Tibial artery (tissue), 4 donors: ENCODE measurements around the gene VPS35L.

ENCODE experiments used
- DNase-seq, 2 donors: peaks; one replicate each; pipeline ENCODE4 v3.0.0-alpha.2; 2019
- H3K27ac ChIP-seq, 2 donors: fragments of 200-600 bp; sonication (generic) in 1 of 2; 1 replicate in 1 of 2; 2 replicates in 1 of 2; pipeline ENCODE4 v1.5.1; 2018 to 2019; ENCODE audit warnings: mild to moderate bottlenecking in 1 of 2
- H3K27me3 ChIP-seq, 2 donors: fragments of 200-600 bp; sonication (generic) in 1 of 2; one replicate each; pipeline versions ENCODE4 v1.5.1 to v1.6.0; 2016 to 2019
- H3K36me3 ChIP-seq, 3 donors: fragments of 200-600 bp; sonication (generic) in 2 of 3; one replicate each; pipeline ENCODE4 v1.5.1; 2016 to 2019; ENCODE audit warnings: mild to moderate bottlenecking in 2 of 3
- H3K4me1 ChIP-seq, 4 donors: fragments of 200-600 bp; sonication (generic) in 2 of 4; 1 replicate in 3 of 4; 2 replicates in 1 of 4; pipeline ENCODE4 v1.5.1; 2016 to 2019
- H3K4me3 ChIP-seq, 2 donors: fragments of 200-600 bp; sonication (generic) in 1 of 2; 1 replicate in 1 of 2; 2 replicates in 1 of 2; pipeline ENCODE4 v1.5.1; 2018 to 2019; ENCODE audit warnings: mild to moderate bottlenecking in 2 of 2
- H3K9me3 ChIP-seq, 3 donors: fragments of 200-600 bp; sonication (generic) in 1 of 3; one replicate each; pipeline ENCODE4 v1.5.1; 2016 to 2019
- intact Hi-C: fragments of 100-400 bp; cut with DNase I; formaldehyde crosslinking; loops from one replicate; pipeline ENCODE4 v1.15.0; 2023; ENCODE audit warnings: low total_unique reads
- TF ChIP-seq, protein P1 (sequence below), 2 experiments: fragments of 200-600 bp in 1 of 2; fragments of 450-650 bp in 1 of 2; IDR thresholded peaks; one replicate each; pipeline ENCODE4 v1.5.1; 2017 to 2019; ENCODE audit warnings: antibody characterized with exemption in 2 of 2, mild to moderate bottlenecking in 1 of 2, moderate library complexity in 1 of 2

VPS35L gene

DNA sequence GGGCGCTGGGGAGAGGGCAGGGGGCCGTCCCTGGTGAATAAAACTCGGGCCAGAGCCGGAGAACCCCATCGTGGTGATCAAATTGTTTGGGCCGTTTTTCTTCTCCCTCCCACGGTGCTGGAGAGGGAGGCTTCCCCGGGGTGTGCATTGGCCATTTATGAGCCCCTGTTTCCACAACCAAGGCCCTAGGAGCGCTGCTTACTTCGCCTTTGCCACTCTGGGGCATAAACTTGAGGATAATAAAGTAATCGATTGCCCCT is 31.2 kb upstream of the VPS35L start:
- Histone ChIP-seq H3K27ac (peak overlapping the region; percentile 74), H3K4me3 (peak overlapping the region; percentile 91 to 96), H3K27me3 (no peaks in the 10 kb centered on the region), H3K36me3 (peaks cover 10 to 14% (median 11%) of the 10 kb centered on the region in 3 donors), H3K4me1 (peaks cover 0 to 40% (median 26%) of the 10 kb centered on the region in 4 donors), H3K9me3 (no peaks in the 10 kb centered on the region)
- intact Hi-C loops: no loop called here
- no peak for DNase-seq
- TF ChIP-seq, protein P1, sequence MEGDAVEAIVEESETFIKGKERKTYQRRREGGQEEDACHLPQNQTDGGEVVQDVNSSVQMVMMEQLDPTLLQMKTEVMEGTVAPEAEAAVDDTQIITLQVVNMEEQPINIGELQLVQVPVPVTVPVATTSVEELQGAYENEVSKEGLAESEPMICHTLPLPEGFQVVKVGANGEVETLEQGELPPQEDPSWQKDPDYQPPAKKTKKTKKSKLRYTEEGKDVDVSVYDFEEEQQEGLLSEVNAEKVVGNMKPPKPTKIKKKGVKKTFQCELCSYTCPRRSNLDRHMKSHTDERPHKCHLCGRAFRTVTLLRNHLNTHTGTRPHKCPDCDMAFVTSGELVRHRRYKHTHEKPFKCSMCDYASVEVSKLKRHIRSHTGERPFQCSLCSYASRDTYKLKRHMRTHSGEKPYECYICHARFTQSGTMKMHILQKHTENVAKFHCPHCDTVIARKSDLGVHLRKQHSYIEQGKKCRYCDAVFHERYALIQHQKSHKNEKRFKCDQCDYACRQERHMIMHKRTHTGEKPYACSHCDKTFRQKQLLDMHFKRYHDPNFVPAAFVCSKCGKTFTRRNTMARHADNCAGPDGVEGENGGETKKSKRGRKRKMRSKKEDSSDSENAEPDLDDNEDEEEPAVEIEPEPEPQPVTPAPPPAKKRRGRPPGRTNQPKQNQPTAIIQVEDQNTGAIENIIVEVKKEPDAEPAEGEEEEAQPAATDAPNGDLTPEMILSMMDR (IDR thresholded peaks at IDR 0.05): no peak

DNA sequence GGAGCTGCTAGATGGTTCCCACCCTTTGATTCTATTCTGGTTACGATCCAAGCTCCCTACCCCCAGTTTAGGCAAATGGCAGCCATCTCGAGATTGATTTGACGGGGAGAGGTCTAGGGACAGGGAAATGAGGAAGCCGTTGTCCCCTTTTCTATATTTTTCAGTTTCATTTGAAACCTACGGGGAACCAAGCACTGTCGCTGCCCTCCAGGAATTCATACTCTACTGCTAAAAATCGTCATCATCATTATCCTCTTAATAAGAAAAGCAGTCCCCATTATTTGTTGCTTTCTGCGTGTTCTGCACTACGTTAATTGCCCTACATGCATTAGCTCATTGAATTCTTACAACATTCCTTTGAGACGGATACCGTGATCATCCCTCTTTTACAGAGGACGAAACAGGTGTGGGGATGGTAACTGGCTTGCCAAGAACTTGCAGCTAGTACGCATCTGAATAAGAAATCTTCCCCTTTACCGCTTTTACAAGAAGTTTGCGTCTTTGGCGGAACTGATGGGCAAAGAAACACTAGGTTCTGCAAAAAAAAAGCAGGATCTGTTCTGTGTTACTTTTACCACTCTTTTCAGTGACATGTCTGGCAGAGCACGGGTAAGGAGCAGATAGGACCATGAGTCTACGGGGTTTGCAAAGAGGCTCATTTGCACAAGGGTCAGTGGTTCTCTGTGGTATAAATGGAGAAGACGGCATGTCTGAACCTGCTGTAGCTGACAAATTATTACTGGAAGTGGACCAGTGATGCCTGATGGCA is 30.7 kb upstream of the VPS35L start:
- no peak for DNase-seq
- no peaks in the 10 kb centered on the region for H3K9me3 ChIP-seq
- H3K4me1 ChIP-seq: peaks cover 0 to 36% (median 23%) of the 10 kb centered on the region in 4 donors
- H3K4me3 ChIP-seq: peak overlapping the region; percentile 91 to 96
- H3K27ac ChIP-seq: peak overlapping the region; percentile 74
- peaks cover 10 to 14% (median 11%) of the 10 kb centered on the region in 3 donors for H3K36me3 ChIP-seq
- H3K27me3 ChIP-seq: no peaks in the 10 kb centered on the region
- intact Hi-C loops: no loop called here
- TF ChIP-seq, protein P1 (IDR thresholded peaks at IDR 0.05): no peak

DNA sequence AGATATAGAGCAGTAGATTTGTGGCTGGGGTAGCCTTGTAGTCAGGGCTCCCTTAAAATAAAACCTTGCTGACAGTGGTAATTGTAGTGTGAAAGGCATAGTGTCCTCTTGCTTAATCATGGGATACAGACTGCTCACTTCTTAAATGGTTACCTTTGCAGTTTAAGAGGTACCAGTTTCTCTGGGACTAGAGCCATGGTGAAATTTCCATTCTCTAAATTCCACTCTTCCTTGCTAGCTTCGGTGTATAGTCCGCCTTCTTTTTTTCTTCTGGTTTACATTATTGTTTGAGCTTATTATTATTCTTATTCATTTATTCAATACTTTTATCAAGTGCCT is 30.1 kb upstream of the VPS35L start:
- Histone ChIP-seq H3K36me3 (peaks cover 10 to 14% (median 11%) of the 10 kb centered on the region in 3 donors), H3K4me1 (peaks cover 0 to 30% (median 20%) of the 10 kb centered on the region in 4 donors), H3K27me3 (no peaks in the 10 kb centered on the region), H3K9me3 (no peaks in the 10 kb centered on the region), H3K4me3 (peak overlapping the region; percentile 91 to 96), H3K27ac (peak overlapping the region in 1 of 2 donors; percentile 74)
- TF ChIP-seq, protein P1 (IDR thresholded peaks at IDR 0.05): no peak
- DNase-seq: no peak
- intact Hi-C loops: no loop called here

DNA sequence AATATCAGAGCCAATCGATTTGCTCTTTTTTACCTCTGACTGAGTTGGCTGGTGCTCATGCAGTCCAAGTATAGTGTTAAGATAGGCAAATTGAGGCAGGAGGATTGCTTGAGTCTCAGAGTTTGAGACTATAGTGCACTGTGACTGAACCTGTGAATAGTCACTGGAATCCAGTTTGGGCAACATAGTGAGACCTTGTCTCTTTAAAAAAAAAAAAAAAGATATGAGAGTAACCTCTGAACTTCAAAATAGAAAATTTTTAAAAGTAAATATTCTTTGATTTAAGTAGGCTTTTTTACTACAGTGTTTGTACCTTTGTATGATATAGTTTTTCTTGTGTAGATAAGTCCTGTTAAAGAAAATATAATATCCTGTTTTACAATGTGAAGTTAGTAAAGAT is 28.3 kb upstream of the VPS35L start:
- intact Hi-C loops: no loop called here

DNA sequence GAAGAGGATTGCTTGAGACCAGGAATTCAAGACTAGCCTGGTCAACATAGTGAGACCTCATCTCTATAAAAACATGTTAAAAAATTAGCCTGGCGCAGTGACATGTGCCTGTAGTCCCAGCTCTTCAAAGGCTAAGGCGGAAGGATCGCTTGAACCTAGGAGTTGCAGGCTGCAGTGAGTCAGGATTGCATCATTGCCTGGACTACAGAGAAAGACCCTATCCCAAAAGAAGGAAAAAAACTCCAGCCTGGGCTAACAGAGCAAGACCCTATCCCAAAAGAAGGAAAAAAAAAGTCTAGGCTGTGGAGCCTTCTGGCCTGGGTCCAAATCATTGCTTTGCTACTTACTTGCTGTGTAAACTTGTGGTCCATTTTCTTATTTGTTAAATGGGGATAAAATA is 26.8 kb upstream of the VPS35L start:
- intact Hi-C loops: no loop called here
- H3K36me3 ChIP-seq: peaks cover 11 to 27% (median 16%) of the 10 kb centered on the region in 3 donors
- H3K27ac ChIP-seq: no peak overlapping the region
- TF ChIP-seq, protein P1 (IDR thresholded peaks at IDR 0.05): no peak
- no peak overlapping the region for H3K4me3 ChIP-seq
- no peaks in the 10 kb centered on the region for H3K27me3 ChIP-seq
- no peak for DNase-seq
- H3K9me3 ChIP-seq: no peaks in the 10 kb centered on the region
- peaks cover 0 to 15% (median 10%) of the 10 kb centered on the region in 4 donors for H3K4me1 ChIP-seq

More for the DNA sequence above, 28.3 kb upstream of the VPS35L start:
- Histone ChIP-seq H3K27ac (no peak overlapping the region), H3K9me3 (no peaks in the 10 kb centered on the region), H3K4me1 (peaks cover 0 to 20% (median 13%) of the 10 kb centered on the region in 4 donors), H3K27me3 (no peaks in the 10 kb centered on the region), H3K4me3 (no peak overlapping the region), H3K36me3 (peaks cover 10 to 19% (median 11%) of the 10 kb centered on the region in 3 donors)
- TF ChIP-seq, protein P1 (IDR thresholded peaks at IDR 0.05): no peak
- DNase-seq: no peak
